Measurements from ENCODE around the gene SRPK2. TPM values are rescaled to one million over a fixed set of nuclear protein-coding genes. Genes with fewer than 3 reads are reported as not detected.
"Not testable (repeated sequence)": the region's sequence is repeated elsewhere in the genome, so short reads cannot be mapped to it uniquely, and the experiment has no call there.

The SRPK2 gene
- total RNA-seq, 2 donors from 2014 or later, result 60.3 to 76.2 TPM

GRCh38 chr7:105360149-105360548 is 28.6 kb downstream of the SRPK2 start:
- H3K27ac ChIP-seq (ENCODE audit: low read depth, low read length); H3K27me3 ChIP-seq (ENCODE audit: control insufficient read depth, insufficient read depth, low read length, poor library complexity, severe bottlenecking); H3K27ac Mint-ChIP-seq; H3K4me3 ChIP-seq (ENCODE audit: low read length); H3K9me3 ChIP-seq (ENCODE audit: control insufficient read depth, low read length); DNase-seq; H3K27me3 Mint-ChIP-seq (ENCODE audit: insufficient read depth); H3K36me3 ChIP-seq (ENCODE audit: control insufficient read depth, insufficient read depth, low read length); H3K4me1 ChIP-seq (ENCODE audit: control insufficient read depth, insufficient read depth, low read length); H3K4me3 Mint-ChIP-seq; H3K9ac ChIP-seq (ENCODE audit: extremely low read depth, low read length, poor library complexity, severe bottlenecking): not testable (repeated sequence)
- WGBS, 2 experiments (ENCODE audit: insufficient coverage in 1 of 2, insufficient read length in 1 of 2), result 96 to 100% methylated on average over 1 to 2 of the region's 2 CpGs
- Mint-ChIP-seq H3K9me3 (peaks cover 26% of the 10 kb centered on the region), H3K36me3 (ENCODE audit: low read depth) (peaks cover 37% of the 10 kb centered on the region), H3K4me1 (peaks cover 13% of the 10 kb centered on the region)

- Histone ChIP-seq H3K27ac (ENCODE audit: low read depth, low read length) (no peak overlapping the region), H3K9ac (ENCODE audit: extremely low read depth, low read length, poor library complexity, severe bottlenecking) (no peak overlapping the region), H3K9me3 (ENCODE audit: control insufficient read depth, low read length) (no peaks in the 10 kb centered on the region), H3K4me1 (ENCODE audit: control insufficient read depth, insufficient read depth, low read length) (peaks cover 3% of the 10 kb centered on the region), H3K4me3 (ENCODE audit: low read length) (no peak overlapping the region), H3K27me3 (ENCODE audit: control insufficient read depth, insufficient read depth, low read length, poor library complexity, severe bottlenecking) (peaks cover 6% of the 10 kb centered on the region), H3K36me3 (ENCODE audit: control insufficient read depth, insufficient read depth, low read length) (no peaks in the 10 kb centered on the region)
- H3K4me1 Mint-ChIP-seq, result peaks cover 39% of the 10 kb centered on the region
- peaks cover 10% of the 10 kb centered on the region for H3K27me3 Mint-ChIP-seq (ENCODE audit: insufficient read depth)
- no peak overlapping the region for H3K4me3 Mint-ChIP-seq
- H3K27ac Mint-ChIP-seq, result no peak overlapping the region
- 86 to 93% methylated on average over 4 to 6 of the region's 6 CpGs for WGBS, 2 experiments (ENCODE audit: insufficient coverage in 1 of 2, insufficient read length in 1 of 2)
- H3K9me3 Mint-ChIP-seq, result peaks cover under 1% of the 10 kb centered on the region
- H3K36me3 Mint-ChIP-seq (ENCODE audit: low read depth), result peaks cover 6% of the 10 kb centered on the region
- no peak for TF ChIP-seq CTCF (conservative IDR thresholded peaks at IDR 0.05)
- no peak for DNase-seq
Measured at GRCh38 chr7:105355701-105356100, 33.0 kb downstream of the SRPK2 start.

- H3K9me3 Mint-ChIP-seq, result no peaks in the 10 kb centered on the region
- Histone ChIP-seq H3K4me3 (ENCODE audit: low read length) (no peak overlapping the region), H3K9ac (ENCODE audit: extremely low read depth, low read length, poor library complexity, severe bottlenecking) (no peak overlapping the region), H3K27ac (ENCODE audit: low read depth, low read length) (no peak overlapping the region), H3K9me3 (ENCODE audit: control insufficient read depth, low read length) (no peaks in the 10 kb centered on the region), H3K4me1 (ENCODE audit: control insufficient read depth, insufficient read depth, low read length) (peaks cover 3% of the 10 kb centered on the region), H3K27me3 (ENCODE audit: control insufficient read depth, insufficient read depth, low read length, poor library complexity, severe bottlenecking) (peaks cover 6% of the 10 kb centered on the region), H3K36me3 (ENCODE audit: control insufficient read depth, insufficient read depth, low read length) (no peaks in the 10 kb centered on the region)
- 91 to 100% methylated on average over 1 to 2 of the region's 2 CpGs for WGBS, 2 experiments (ENCODE audit: insufficient coverage in 1 of 2, insufficient read length in 1 of 2)
- H3K36me3 Mint-ChIP-seq (ENCODE audit: low read depth), result no peaks in the 10 kb centered on the region
- DNase-seq, result no peak
- TF ChIP-seq CTCF (conservative IDR thresholded peaks at IDR 0.05), result peak; percentile 28
- H3K27ac Mint-ChIP-seq, result peak overlapping the region; percentile 42
- H3K4me3 Mint-ChIP-seq, result no peak overlapping the region
- H3K4me1 Mint-ChIP-seq, result peaks cover 39% of the 10 kb centered on the region
- peaks cover 10% of the 10 kb centered on the region for H3K27me3 Mint-ChIP-seq (ENCODE audit: insufficient read depth)
Measured at GRCh38 chr7:105354383-105354782, 34.3 kb downstream of the SRPK2 start.

- no peak for TF ChIP-seq CTCF (conservative IDR thresholded peaks at IDR 0.05)
- DNase-seq, result no peak
- Mint-ChIP-seq H3K27ac (peak overlapping the region; percentile 42), H3K36me3 (ENCODE audit: low read depth) (no peaks in the 10 kb centered on the region), H3K4me1 (peaks cover 38% of the 10 kb centered on the region), H3K4me3 (no peak overlapping the region), H3K9me3 (no peaks in the 10 kb centered on the region), H3K27me3 (ENCODE audit: insufficient read depth) (peaks cover 10% of the 10 kb centered on the region)
- peaks cover 6% of the 10 kb centered on the region for H3K27me3 ChIP-seq (ENCODE audit: control insufficient read depth, insufficient read depth, low read length, poor library complexity, severe bottlenecking)
- H3K9me3 ChIP-seq (ENCODE audit: control insufficient read depth, low read length), result no peaks in the 10 kb centered on the region
- peaks cover 3% of the 10 kb centered on the region for H3K4me1 ChIP-seq (ENCODE audit: control insufficient read depth, insufficient read depth, low read length)
- no peak overlapping the region for H3K9ac ChIP-seq (ENCODE audit: extremely low read depth, low read length, poor library complexity, severe bottlenecking)
- no peak overlapping the region for H3K27ac ChIP-seq (ENCODE audit: low read depth, low read length)
- 92 to 100% methylated on average over 2 to 5 of the region's 5 CpGs for WGBS, 2 experiments (ENCODE audit: insufficient coverage in 1 of 2, insufficient read length in 1 of 2)
- H3K4me3 ChIP-seq (ENCODE audit: low read length), result no peak overlapping the region
- no peaks in the 10 kb centered on the region for H3K36me3 ChIP-seq (ENCODE audit: control insufficient read depth, insufficient read depth, low read length)
Measured at GRCh38 chr7:105353752-105354328, 34.9 kb downstream of the SRPK2 start.
